Mucosa of descending colon (tissue), 3 donors: ENCODE data around the gene APBB2. TPM values are rescaled to one million over a fixed set of nuclear protein-coding genes. Genes with fewer than 3 reads are reported as not detected.

ENCODE experiments used
- ATAC-seq: fragments of 200-7000 bp; cut with Tn5 transposase; one replicate; pipeline ENCODE4 v1.9.1; 2020; ENCODE audit warnings: mild to moderate bottlenecking, moderate library complexity
- DNase-seq, 3 donors: peaks; one replicate each; pipeline ENCODE4 v3.0.0-alpha.2; 2020
- H3K36me3 ChIP-seq: fragments of 200-600 bp; one replicate; pipeline ENCODE4 v1.8.0; 2021; ENCODE audit warnings: low read depth, mild to moderate bottlenecking
- H3K4me1 ChIP-seq: fragments of 200-600 bp; one replicate; pipeline ENCODE4 v1.8.0; 2021; ENCODE audit warnings: low read depth, mild to moderate bottlenecking
- H3K4me3 ChIP-seq: fragments of 200-600 bp; one replicate; pipeline ENCODE4 v1.8.0; 2021; ENCODE audit warnings: mild to moderate bottlenecking
- H3K9me3 ChIP-seq: fragments of 200-600 bp; one replicate; pipeline ENCODE4 v1.8.0; 2021; ENCODE audit warnings: mild to moderate bottlenecking
- intact Hi-C, 2 donors: fragments of 100-400 bp; cut with DNase I in 1 of 2; cut with micrococcal nuclease in 1 of 2; formaldehyde crosslinking; loops; one replicate each; pipeline versions ENCODE4 v1.11.0 to v1.11.1; 2022; cut with DNase I, micrococcal nuclease
- total RNA-seq, 3 donors: library from RNA; stranded (reverse); fragmentation: NEBNext Ultra II Directional in 2 of 3; extraction: Animal tissue kit (Norgen Biotek cat#: 25700) in 2 of 3; gene quantifications; one replicate each; pipeline versions ENCODE4 v1.2.1 to v1.2.4, GENCODE V29; 2021 to 2023
- TF ChIP-seq, protein P1 (sequence below): fragments of 200-600 bp; IDR thresholded peaks from one replicate; pipeline ENCODE4 v1.8.0; 2022; ENCODE audit warnings: antibody characterized with exemption, mild to moderate bottlenecking
- donor health status: DM: no; HTN: no; CAD: no; lungs with moderate emphysema.
- donor health status: DM: no; HTN: no; CAD: no.
- donor health status: DM: no; HTN: yes; CAD: no.

The APBB2 gene
- total RNA-seq, 3 donors from 2014 or later: 26.3 to 68.3 (median 29.6) TPM

DNA sequence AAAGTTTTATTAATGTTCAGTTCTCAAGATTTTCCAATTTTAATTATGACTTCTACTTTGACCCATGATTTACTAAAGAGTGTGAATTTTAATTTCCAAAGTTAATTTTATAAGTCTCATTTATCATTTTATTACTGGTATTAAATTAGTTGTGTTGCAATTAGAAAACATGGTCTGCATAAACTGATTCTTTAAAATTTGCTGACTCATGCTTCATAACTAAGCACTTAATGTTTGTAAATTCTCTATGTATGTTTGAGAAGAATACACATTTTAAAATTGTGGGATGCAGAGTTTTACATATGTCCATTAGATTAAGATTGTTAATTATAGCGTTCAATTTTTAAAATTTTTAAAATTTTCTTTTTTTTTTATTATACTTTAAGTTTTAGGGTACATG lies 22.2 kb upstream of the APBB2 start:
- H3K4me3 ChIP-seq: no peak overlapping the region
- ATAC-seq: no peak
- DNase-seq: no peak
- no peaks in the 10 kb centered on the region for H3K4me1 ChIP-seq
- intact Hi-C loops: no loop called here
- H3K9me3 ChIP-seq: no peaks in the 10 kb centered on the region
- H3K36me3 ChIP-seq: no peaks in the 10 kb centered on the region
- TF ChIP-seq, protein P1, sequence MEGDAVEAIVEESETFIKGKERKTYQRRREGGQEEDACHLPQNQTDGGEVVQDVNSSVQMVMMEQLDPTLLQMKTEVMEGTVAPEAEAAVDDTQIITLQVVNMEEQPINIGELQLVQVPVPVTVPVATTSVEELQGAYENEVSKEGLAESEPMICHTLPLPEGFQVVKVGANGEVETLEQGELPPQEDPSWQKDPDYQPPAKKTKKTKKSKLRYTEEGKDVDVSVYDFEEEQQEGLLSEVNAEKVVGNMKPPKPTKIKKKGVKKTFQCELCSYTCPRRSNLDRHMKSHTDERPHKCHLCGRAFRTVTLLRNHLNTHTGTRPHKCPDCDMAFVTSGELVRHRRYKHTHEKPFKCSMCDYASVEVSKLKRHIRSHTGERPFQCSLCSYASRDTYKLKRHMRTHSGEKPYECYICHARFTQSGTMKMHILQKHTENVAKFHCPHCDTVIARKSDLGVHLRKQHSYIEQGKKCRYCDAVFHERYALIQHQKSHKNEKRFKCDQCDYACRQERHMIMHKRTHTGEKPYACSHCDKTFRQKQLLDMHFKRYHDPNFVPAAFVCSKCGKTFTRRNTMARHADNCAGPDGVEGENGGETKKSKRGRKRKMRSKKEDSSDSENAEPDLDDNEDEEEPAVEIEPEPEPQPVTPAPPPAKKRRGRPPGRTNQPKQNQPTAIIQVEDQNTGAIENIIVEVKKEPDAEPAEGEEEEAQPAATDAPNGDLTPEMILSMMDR: no peak

GRCh38 chr4:41236032-41236431 lies 21.7 kb upstream of the APBB2 start:
- DNase-seq: no peak
- ATAC-seq: no peak
- no peaks in the 10 kb centered on the region for H3K4me1 ChIP-seq
- no peaks in the 10 kb centered on the region for H3K9me3 ChIP-seq
- no peaks in the 10 kb centered on the region for H3K36me3 ChIP-seq
- H3K4me3 ChIP-seq: no peak overlapping the region
- TF ChIP-seq, protein P1: no peak
- intact Hi-C loops: no loop called here

DNA sequence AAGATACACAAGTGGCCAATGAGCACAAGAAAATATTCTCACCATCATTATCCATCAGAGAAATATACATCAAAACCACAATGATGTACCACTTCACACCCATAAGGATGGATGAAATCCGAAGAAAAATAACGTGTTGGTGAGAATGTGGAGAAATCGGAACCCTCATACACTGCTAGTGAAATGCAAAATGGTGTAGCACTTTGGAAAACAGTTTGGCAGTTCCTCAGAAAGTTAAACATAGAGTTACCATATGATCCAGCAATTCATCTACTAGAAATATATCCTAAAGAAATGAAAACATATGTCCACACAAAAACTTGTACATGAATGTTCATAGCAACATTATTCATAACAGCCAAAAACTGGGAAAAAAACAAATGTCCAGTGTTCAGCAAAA lies 18.5 kb upstream of the APBB2 start:
- no peak for DNase-seq

DNA sequence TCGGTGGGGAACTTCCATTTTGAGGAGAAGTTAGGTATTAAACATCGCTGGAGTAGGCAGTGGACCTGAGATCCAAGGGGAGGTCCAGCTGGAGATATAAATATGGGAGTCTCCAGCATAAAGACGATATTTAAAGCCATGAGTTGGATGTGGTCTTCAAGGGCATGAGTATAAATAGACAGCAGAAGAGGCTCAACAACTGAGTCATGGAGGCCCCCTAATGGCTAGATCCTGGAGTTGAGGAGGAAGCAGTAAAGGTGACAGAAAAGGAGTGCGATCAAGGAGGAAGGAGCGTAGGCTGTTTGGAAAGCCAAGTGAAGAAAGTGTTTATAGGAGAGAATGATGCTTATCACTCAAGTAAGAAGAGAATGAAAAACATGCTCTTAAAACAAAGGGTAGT lies 18.1 kb upstream of the APBB2 start:
- intact Hi-C loops: no loop called here
- ATAC-seq (no peak), DNase-seq (no peak)
- H3K4me3 ChIP-seq: no peak overlapping the region
- no peaks in the 10 kb centered on the region for H3K9me3 ChIP-seq
- TF ChIP-seq, protein P1: no peak
- H3K4me1 ChIP-seq: no peaks in the 10 kb centered on the region
- no peaks in the 10 kb centered on the region for H3K36me3 ChIP-seq

More for the DNA sequence above, 18.5 kb upstream of the APBB2 start:
- Histone ChIP-seq H3K4me1 (no peaks in the 10 kb centered on the region), H3K36me3 (no peaks in the 10 kb centered on the region), H3K9me3 (no peaks in the 10 kb centered on the region), H3K4me3 (no peak overlapping the region)
- no peak for ATAC-seq
- TF ChIP-seq, protein P1: no peak
- intact Hi-C loops: no loop called here

- intact Hi-C loops: no loop called here
- TF ChIP-seq, protein P1: no peak
- Histone ChIP-seq H3K4me3 (no peak overlapping the region), H3K4me1 (no peaks in the 10 kb centered on the region), H3K36me3 (no peaks in the 10 kb centered on the region), H3K9me3 (no peaks in the 10 kb centered on the region)
- no peak for DNase-seq
- no peak for ATAC-seq
Observed at GRCh38 chr4:41227902-41228301, 13.6 kb upstream of the APBB2 start.
